Bone marrow (tissue), 2 donors: Measurements from ENCODE around the gene SPSB2.
"Not testable (repeated sequence)": the region's sequence is repeated elsewhere in the genome, so short reads cannot be mapped to it uniquely, and the experiment has no call there.

ENCODE experiments used
- DNase-seq, 2 donors: peaks; one replicate each; lab custom pipeline; 2025; lab: John Stamatoyannopoulos, UW

SPSB2 gene

DNA sequence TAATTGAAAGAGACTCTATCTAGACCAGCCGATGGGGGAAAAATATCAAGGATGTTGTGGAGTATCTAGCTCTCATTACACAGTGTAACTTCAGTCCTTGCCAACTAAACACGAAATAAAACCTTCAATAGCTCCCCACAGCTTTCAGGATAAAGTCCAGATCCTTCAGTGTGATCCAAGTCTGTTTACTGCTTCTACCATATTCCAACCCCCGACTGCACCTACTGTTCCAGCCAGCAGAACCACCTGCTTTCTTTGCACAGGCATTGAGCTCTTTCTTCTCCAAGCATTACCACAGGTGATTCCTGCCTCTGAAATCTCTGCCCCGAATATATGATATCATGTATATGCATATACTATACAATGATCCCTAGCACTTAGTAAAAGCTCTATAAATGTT is 29.3 kb upstream of the SPSB2 start:
- DNase-seq: no peak

DNA sequence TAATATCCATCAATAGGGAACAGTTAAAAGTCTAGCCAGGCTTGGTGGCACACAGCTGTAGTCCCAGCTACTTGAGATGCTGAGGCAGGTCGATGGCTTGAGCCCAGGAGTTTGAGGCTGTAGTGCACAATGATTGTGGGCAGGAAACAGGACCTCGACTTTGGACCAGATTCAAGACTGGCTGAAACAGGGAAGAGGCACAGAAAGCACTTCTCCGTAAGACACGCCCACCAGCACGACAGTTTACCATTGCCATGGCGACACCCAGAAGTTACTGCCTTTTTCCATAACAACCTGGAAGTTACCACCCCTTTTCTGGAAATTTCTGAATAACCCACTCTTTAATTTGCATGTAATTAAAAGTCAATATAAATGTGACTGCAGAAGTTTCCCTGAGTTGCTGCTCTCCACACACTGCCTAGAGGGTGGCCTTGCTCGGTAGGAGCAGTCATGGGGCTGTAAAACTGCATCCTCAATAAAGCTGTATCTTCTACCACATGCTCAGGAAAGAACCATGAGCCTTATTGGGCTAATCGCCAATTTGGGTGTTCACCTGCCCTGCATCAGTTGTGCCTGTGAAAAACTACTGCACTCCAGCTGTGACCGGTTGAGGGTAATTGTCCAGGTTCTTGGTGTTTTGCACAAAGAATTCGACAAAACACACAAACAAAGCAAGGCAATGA is 26.9 kb upstream of the SPSB2 start:
- peak; percentile 22 to 71 for DNase-seq

DNA sequence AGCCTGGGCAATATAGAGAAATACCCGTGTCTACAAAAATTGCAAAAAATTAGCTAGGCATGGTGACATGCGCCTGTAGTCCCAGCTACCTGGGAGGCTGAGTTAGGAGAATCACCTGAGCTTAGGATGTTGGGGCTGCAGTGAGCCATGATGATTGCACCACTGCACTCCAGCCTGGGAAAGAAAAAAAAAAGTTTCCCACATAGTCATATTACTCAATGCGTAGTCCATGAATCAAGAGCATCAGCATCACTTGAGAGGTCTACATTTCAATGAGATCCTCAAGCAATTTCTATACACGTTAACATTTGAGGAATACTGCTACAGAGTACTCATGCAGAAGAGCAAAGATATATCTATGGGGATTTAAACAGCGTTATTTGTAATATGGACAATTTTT is 26.3 kb upstream of the SPSB2 start:
- no peak for DNase-seq

DNA sequence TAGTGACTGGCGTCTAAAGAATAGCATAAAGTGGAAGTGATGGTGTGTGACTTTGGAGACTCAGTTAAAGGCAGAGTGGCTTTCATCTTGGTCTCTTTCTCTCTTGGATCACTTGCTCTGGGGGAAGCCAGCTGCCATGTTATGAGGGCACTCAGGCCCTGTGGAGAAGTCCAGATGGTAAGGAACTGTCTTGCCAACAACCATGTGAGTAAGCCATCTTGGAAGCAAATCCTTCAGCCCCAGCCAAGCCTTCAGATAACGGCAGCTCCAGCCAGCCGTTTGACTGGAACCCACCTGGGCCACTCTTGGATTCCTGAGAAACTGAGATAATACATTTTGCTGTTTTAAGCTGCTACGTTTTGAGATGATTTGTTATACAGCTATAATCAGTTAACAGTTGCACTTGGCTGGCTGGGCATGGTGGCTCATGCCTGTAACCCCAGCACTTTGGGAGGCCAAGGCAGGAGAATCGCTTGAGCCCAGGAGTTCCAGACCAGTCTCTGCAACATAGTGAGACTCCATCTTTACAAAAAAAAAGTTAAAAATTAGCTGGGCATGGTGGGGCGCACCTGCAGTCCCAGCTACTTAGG is 23.8 kb upstream of the SPSB2 start:
- no peak for DNase-seq

DNA sequence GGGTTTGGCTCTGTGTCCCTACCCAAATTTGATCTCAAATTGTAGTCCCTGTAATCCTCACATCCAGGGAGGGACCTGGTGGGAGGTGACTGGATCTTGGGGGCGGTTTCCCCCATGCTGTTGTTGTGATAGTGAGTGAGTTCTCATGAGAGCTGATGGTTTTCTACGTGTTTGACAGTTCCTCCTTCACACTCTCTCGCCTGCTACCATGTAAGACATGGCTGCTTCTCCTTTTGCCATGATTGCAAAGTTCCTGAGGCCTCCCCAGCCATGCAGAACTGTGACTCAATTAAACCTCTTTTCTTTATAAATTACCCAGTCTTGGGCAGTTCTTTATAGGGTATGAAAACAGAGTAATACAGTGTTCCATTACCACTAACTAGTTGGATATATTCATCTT is 21.2 kb upstream of the SPSB2 start:
- DNase-seq: no peak

DNA sequence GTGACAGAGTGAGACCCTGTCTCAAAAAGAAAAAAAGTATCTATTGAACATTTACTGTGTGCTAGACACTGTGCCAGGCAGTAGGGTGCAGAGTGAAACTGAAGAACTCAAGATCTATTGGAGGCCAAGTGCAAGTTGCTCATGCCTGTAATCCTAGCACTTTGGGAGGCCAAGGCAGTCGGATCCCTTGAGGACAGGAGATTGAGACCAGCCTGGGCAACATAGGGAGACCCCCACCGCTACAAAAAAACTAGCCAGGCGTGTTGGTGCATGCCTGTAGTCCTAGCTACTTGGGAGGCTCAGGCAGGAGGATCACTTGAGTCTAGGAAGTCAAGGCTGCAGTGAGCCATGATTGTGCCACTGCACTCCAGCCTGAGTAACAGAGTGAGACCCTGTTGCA is 19.6 kb upstream of the SPSB2 start:
- DNase-seq: not testable (repeated sequence)

DNA sequence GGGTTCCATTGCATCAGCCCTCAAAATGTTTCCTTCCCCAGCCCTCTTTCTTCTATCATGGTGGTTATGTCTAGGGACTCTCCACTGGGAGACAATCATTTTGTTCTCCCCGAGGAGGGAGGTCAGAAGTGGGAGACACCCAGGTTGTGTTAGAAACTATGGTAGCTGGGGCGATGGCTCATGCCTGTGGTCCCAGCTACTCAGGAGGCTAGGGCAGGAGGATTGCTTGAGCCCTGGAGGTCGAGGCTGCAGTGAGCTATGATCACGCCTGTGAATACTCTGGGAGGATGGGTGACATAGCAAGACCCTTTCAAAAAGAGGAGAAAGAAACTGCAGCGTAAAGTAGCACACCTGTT is 18.5 kb upstream of the SPSB2 start:
- DNase-seq: no peak

DNA sequence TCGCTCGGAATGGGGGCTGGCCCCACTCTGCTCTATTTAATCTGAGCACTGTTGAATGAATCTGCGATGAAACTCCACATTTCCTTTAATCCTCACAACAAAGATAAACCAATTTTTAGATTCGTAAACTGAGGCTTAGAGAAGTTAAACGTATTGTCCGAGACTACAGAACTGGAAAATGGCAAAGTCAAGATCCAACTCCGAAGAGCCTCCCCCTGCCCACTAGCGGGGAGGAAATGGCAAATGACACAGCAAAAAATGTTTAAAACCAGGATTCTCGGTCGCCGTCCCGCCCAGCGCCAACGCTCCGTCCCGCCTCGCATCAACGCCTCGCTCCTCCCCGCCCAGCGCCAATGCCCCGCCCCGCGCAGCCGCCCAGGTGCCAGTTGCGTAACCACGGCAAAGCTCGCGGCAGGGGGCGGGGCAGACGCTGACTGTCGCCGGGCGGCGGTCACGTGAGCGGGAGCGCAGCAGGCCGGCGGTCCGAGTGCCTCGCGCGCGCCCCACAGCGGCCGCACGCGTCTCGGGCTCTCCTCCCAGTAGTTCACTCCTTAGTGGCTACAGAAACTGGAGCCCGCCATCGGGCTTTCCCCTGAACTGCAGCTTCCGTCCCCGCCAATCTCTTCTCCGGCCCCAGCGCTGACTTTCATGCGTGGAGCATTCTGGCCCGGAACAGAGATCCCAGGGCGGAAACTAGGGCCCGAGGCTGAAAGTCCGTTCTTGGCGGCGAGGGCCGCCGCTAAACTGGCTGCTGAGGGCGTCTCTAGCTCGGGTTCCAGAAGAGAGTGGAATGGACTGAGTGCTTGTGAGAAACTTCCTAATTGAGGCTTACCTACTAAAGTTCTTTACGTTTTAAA is 17.9 kb upstream of the SPSB2 start:
- peak; percentile 94 to 100 for DNase-seq

DNA sequence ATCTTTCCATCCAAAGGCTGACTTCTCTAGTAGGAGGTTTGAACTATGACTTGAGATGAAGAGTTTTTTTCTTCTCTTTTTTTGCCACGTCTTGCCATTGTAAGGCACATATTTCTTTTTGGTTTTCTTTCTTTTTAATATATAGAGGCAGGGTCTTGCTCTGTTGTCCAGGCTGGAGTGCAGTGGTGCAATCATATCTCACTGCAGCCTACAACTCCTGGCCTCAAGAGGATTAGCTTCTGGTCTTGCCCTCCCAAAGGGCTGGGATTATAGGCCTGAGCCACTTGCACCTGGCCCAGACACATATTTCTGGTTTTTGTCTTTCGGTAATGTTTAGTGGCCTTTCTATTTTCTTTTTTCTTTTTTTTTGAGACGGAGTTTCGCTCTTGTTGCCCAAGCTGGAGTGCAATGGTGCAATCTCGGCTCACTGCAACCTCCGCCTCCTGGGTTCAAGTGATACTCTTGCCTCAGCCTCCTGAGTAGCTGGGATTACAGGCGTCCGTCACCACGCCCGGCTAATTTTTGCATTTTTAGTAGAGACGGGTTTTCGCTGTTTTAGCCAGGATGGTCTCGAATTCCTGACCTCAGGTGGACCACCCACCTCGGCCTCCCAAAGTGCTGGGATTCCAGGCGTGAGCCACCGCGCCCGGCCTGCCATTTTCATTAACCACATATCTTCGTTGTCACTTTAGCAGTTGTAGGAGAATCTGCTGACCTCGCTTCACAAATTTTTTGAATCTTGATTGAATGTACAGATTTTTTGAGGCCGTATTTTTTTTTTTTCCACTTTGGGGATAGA is 16.9 kb upstream of the SPSB2 start:
- DNase-seq: not testable (repeated sequence)

DNA sequence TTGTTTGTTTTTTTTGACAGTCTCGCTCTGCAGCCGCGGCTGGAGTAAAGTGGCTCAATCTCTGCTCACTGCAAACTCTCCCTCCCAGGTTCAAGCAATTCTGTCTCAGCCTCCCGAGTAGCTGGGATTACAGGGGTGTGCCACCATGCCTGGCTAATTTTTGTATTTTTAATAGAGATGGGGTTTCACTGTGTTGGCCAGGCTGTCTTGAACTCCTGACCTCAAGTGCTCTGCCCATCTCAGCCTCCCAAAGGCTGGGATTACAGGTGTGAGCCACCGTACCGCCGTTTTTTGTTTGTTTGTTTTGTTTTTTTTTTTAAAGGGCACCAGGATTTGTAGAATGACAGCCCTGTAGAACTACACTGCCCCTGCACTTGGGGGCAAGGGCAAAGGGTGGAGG is 15.7 kb upstream of the SPSB2 start:
- DNase-seq: not testable (repeated sequence)

DNA sequence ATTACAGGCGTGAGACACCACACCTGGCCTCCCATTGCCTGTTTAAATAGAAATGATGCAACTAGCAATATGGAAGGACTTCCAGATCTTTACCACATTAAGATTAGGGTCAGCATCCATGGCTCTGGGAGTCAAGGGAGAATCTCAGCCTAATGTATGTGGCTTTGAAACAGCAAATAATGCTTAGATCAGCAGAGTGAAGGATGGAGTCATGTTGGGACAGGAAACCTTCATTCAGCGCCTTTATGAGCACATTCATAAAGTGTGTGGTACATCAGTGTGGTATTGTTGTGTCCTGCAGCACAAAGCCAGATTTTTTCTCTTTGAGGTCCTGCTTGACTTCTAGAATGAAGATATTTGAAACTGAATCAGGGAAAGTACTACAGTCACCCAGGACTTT is 15.3 kb upstream of the SPSB2 start:
- no peak for DNase-seq

DNA sequence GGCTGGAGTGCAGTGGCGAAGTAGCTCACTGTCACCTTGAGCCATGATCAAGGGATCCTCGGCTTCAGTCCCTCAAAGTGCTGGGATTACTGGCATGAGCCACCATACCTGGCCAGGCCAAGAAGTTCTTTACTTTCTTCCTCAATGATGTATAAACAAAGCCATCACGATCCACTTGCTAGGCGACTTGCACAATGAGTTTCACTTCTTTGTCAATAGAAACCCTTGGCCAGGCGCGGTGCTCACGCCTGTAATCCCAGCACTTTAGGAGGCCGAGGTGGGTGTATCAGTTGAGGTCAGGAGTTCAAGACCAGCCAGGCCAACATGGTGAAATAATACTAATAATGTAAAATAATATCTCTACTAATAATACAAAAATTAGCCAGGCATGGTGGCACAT is 14.4 kb upstream of the SPSB2 start:
- no peak for DNase-seq

DNA sequence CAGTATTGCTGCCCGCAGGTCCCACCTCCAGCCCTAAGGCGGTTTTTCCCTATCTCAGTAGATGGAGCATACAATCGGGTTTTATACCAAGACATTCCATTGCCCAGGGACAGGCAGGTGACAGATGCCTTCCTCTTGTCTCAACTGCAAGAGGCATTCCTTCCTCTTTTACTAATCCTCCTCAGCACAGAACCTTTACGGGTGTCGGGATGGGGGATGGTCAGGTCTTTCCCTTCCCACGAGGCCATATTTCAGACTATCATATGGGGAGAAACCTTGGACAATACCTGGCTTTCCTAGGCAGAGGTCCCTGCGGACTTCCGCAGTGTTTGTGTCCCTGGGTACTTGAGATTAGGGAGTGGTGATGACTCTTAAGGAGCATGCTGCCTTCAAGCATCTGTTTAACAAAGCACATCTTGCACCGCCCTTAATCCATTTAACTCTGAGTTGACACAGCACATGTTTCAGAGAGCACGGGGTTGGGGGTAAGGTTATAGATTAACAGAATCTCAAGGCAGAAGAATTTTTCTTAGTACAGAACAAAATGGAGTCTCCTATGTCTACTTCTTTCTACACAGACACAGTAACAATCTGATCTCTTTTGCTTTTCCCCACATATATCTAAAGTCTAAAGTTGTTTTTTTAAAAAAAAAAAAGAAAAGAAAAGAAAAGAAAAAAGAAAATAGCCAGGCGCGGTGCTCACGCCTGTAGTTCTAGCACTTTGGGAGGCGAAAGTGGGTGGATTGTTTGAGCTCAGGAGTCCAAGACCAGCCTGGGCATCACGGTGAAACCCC is 13.3 kb upstream of the SPSB2 start:
- not testable (repeated sequence) for DNase-seq

DNA sequence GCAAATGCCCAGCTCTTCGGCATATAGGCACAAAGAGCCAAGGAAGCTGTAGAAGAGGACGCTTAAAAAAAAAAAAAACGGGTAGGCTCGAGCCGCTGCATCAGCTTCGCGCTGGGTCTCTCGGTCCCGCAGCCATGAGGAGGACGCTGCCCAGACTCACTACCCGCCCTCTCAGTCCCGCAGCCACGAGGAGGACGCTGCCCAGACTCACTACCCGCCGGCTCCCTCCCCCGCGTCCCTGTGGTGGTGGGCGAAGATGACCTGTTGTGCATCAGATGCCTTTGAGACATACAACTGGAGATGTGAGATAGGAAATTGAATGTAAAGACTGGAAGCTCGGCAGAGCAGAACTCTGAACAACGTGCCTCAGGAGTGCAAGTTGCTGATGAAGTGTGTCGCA is 11.4 kb upstream of the SPSB2 start:
- no peak for DNase-seq

DNA sequence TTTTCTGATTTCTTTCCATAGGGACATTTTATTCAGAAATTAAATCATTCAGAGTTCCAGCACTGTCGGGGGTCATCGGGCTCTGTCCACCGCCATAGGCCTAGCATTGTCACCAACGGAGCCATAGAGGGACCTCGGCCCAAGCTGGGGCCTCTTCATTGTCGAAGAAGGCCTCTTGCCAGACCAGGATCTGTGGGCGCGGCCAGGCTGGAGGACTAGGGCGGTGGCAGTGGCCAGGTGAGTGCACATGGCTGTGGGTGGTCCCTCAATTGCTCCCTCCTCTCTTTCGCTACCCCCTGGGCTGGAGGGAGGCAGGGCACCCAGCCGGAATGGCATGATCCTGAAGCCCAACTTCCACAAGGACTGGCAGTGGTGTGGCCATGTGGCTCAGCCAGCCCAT is 10.6 kb upstream of the SPSB2 start:
- DNase-seq: no peak

DNA sequence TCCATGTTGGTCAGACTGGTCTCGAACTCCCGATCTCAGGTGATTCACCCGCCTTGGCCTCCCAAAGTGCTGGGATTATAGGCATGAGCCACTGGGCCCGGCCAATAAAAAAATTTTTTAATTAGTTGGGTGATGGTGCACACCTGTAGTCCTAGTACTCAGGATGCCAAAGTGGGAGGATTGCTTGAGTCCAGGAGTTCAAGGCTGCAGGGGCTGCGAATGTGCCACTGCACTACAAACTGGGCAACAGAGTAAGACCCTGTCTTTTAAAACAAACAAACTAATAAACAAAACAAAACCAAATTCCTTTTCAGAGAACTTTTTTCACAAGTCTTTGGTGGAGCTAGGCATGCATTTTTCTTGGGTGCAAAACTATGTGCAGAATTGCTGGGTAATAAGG is 10.1 kb upstream of the SPSB2 start:
- no peak for DNase-seq

DNA sequence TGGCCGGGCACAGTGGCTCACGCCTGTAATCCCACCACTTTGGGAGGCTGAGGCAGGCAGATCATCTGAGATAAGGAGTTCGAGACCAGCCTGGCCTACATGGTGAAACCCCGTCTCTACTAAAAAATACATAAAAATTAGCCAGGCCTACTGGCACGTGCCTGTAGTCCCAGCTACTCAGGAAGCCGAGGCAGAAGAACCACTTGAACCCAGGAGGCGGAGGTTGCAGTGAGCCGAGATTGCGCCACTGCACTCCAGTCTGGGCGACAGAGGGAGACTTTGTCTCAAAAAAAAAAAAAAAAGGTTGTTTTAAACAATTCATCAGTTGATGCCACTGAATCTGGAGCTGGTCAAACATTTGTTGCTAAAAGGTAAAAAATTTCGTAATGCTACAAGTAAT is 6.7 kb upstream of the SPSB2 start:
- DNase-seq: not testable (repeated sequence)

DNA sequence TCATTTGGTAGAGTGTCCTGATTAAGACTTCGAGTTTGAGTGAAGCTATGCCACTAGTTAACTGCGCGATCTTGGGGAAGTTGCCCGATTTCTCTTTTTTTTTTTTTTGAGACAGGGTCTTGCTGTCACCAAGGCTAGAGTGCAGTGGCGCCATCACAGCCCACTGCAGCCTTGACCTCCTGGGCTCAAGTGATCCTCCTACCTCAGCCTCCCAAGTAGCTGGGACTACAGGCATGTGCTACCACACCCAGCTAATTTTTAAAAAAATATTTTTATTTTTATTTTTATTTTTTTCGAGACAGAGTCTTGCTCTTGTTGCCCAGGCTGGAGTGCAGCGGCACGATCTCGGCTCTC is 889 bp upstream of the SPSB2 start:
- not testable (repeated sequence) for DNase-seq

DNA sequence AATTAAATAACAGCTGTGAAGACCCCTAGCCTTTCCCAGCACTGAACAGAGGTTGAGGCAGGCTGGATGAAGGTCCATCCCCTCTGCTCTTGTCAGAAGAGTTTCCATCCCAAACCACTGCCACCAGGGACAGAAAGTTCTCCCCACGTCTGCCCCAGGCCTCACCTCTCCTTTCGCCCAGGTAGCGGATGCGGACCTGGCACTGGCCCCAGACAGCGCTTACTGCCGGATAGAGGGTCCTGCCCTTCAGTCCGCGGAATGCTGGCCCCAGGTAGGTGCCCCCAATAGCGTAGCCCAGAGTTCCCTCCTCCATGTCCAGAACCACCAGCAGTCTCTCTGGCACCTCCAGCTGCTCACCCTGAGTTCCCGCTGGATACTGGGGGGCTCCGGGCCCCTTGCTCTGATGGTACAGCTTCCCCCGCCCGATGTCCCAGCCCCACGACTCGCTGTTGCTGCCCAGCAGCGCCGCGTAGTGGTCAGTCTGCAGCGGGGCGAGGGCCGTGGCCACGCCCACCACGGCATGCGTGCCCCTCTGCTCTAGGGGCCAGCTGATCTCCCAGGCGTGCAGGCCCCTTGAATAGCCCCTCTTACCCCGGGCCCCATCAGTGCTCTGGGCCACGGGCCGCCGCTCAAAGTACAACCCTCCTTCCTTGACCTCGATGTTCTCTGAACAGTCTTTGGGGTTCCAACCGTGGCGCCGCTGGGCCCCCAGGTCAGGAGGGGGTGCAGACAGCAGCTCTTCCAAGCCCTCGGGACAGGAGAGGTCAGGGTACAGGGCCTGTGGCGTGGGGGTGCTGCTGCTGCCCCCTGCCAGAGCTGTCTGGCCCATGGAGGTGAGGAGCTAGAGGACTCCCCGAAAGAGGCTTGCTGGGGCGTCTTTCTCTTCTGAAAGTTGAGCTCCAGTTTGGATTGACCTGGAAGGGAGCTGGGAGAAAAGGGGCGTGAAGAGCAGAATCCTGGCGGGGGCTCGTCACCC is 742 bp downstream of the SPSB2 start:
- DNase-seq: peak; percentile 29 to 62
